HG02852 (cell line): ENCODE measurements around the gene DYNLT2.
"Not testable (repeated sequence)": the region's sequence is repeated elsewhere in the genome, so short reads cannot be mapped to it uniquely, and the experiment has no call there.

Experiments
- ATAC-seq: cut with Tn5 transposase; IDR thresholded peaks from one replicate; pipeline ENCODE4 v1.9.1; 2021; ENCODE audit warnings: mild to moderate bottlenecking, moderate library complexity; ENCODE audit not compliant: unreplicated experiment

The DYNLT2 gene

DNA sequence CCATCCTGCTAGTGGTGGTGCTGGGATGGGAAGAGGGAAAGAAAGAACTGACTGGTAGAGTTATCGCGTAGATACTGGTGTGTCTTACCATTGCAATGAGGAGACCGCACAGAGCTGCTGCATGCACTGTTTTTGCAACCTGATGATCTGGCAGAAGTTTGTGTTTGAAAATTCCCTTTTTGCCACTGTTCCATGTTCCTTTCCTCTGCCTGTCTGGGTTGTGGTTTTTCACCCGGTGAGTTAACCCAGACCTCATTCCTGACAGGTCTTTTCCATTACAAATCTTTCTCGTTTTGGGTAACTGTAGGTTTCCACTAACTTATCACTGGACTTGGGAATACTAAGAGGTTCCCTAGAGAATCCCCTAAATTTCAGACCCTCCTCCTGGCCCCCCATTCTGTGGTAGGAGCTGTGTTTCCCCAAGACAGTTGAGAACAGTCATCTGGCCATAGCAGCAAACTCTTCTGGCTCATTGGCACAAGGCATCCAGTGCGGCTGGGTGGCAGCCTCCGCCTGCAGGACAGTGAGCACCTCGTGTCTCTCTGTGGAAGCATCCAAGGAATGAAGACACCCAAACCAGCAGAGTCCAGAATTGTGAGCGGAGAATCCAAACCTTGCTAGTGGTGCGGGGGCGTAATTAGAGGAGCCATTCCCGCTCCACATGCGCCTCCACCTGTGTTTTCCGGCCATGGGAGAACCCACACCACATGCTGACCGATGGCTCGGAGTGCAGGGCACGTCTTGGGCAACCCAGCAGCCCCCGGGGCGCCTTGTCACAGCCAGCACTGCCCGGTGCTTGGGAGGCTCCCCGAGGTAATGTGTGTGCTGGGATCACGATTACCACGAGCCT is 32.8 kb upstream of the DYNLT2 start:
- no peak for ATAC-seq

DNA sequence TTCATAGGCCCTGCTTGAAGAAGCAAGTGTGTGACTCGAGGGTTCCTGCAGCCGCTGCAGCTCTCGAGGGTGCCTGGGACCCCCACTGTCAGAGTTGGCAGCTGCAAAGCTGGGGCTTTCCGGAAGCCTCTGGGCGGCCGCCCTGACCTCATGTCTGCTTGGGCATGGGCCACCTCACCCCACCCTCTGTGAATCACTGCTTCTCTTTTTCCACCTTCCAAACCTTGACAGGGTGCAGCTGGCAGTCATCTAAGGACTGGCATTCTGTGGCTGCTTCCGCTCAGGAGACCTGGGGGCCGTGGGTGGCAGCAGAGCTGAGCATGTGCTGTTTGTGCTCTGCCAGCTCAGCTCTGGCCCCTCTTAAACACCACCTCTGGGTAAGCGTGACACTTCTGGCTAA is 32.0 kb upstream of the DYNLT2 start:
- ATAC-seq = no peak

DNA sequence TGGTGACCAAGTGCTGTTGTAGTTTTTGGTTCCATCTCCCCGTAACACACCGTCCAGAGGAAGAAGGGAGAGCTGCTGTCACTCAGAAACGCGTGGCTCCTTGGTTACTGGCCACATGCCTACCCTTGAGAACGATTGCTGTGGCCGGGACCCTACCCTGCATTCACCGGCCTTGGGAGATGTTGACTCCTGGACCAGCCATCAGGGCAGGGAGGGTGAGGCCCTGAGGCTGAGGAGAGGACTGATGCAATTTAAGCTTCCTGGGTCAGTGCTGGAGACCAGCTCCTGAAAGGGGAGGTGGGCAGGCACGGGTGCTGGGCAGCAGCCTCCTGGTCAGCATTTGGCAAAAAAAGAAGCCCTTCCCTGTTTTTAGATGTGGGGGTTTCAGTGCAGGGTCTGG is 31.6 kb upstream of the DYNLT2 start:
- no peak for ATAC-seq

DNA sequence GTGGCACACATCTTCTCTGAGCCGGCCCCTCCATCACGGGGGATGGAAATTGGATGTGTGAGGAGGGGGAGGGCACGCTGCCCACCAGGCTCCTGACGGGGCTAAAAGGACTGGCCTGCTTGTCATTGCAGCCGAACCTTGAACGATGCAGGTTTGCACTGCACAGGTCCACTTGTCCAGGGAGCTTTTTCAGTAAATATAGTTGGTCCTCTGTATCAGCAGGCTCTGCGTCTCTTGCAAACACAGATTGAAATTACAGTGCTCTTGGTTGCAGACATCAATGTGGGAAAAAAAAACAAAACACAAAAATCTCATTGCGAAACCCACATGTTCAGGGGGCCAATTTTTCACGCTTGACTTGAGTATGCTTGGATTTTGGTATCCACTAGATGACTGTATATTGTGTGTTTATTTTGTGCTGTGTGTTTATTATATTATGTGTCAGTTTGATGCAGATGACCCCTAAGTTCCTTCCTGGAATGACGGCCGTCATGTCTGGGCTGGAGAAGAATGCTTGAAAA is 29.3 kb upstream of the DYNLT2 start:
- no peak for ATAC-seq

DNA sequence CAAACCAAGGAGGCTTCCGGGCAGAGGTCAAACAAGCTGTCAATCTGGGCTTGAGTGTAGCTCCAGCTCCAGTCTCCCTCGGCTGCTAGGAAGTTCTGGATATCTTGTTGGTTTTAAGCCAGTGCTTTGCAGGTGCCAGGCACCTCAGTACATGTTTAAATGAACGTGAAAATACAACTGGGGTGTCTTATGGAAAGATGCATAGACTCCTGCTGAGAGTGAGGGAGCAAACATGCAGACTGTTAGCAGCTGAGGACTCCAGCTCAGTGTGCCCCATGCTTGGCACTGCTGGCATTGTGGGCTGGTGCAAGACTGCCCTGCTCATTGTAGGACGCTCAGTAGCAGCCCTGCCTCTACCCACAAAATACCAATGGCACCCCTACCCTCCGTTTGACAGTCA is 28.5 kb upstream of the DYNLT2 start:
- no peak for ATAC-seq

DNA sequence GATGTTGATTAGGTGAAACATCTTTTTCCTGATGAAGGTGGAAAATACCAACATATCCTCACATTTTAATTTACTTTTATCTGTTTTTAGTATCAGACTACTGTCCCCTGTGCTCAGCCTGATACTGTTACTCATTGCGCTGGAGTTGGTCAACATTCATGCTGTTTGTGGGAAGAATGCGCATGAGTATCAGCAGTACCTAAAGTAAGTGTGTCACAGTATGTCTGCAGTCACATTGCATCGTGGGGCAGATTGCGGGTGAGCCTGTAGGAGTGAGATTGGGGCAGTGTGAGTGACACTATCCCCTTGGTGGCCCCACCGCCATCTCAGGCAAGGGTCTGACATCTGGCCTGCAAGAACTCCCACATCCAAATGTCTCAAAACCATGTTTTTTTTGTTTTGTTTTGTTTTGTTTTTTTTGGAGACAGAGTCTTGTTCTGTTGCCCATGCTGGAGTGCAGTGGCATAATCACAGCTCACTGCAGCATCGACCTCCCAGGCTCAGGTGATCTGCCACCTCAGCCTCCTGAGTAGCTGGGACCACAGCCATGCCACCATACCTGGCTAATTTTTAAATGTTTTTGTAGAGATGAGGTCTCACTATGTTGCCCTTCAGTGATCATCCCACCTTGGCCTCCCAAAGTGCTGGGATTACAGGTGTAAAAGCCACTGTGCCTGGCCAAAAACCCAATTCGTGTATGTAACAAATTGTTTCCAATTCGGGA is 27.9 kb upstream of the DYNLT2 start:
- ATAC-seq = no peak

DNA sequence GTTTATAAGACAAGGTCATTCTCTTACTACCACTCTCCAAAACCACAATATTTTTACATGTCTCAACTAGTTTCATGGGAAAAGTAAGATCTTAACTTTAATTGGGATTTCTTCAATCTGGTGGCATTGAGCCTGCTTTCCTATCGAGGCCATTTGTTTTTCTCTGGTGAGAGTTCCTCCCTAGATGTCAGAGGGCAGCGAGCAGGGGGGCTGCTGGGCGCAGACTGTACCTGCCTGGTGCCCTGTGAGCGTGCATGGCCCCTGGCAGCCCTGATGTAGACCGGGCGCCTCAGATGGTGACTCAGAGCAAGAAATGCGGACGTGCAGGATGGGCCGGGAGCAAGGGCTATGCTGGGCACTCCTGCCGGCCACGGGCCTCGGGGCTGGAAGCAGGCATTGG is 27.3 kb upstream of the DYNLT2 start:
- ATAC-seq = no peak

DNA sequence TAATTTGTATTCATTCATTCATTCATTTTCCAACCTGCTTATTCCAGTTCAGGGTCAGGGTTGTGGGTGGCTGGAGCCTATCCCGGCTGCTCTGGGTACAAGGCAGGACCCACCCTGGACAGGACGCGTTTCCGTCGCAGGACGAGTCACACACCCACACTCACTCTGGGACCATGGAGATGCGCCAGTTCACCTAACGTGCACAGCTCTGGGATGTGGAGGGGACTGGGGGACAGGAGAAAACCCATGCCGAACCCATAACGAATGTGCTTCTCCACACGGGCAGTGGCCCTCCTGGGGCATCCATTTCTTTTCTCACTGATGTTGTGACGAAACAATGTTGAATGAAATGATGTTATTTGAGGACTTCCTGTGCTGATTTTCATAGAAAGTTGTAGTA is 26.5 kb upstream of the DYNLT2 start:
- no peak for ATAC-seq

DNA sequence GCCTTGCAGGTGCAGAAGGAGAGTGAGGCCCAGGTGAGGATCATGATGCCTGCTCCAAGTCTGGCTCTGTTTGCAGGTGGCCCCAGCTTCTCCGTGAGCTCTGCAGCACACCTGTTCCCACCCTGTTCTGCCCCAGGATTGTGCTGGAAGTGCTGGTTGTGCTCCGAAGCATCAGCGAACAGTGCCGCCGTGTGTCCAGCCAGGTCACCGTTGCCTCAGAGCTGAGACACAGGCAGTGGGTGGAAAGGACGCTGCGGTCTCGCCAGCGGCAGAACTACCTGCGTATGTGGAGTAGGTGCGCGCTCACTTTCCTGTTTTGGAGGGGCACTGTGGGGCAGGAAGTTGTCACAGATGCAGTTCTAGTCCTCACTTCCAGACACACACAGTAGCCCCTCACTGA is 25.0 kb upstream of the DYNLT2 start:
- no peak for ATAC-seq

DNA sequence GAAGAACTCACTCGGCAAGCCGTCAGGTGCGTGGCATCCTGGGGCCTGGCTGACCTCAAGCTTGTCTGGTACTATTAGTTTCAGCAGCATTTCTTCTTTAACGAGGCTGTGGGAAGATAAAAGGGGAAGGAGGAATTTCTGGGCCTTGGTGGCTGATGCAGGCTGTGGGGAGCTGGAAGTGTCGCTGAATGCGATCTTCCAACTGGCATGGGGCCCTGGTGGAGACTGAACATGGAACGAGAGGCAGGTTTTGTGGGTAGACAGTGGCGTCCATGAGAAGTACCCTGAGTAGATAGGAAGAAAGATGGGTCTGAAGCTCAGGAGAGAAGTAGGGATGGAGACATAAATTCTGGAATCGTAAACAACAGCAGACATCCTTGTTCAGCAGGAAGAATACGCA is 23.9 kb upstream of the DYNLT2 start:
- no peak for ATAC-seq

DNA sequence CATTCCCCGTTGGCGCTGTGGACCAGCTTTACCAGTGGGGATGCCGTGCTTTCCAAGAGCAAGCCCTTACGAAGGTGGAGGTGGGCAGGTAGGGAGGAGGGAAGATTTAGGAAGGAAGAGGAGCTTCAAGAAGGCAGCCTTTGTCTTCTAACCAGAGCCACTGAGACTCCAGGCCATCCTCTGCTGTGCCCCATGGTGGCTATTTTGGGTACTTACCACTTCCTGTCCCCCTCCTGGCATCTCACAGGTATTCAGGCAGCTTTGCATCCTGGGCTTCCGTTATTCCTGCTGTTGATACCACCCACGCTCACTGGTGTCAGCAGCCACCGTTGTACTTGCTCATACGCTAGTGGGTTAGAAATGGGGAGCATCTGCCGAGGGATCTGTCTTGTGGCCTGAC is 23.0 kb upstream of the DYNLT2 start:
- no peak for ATAC-seq

DNA sequence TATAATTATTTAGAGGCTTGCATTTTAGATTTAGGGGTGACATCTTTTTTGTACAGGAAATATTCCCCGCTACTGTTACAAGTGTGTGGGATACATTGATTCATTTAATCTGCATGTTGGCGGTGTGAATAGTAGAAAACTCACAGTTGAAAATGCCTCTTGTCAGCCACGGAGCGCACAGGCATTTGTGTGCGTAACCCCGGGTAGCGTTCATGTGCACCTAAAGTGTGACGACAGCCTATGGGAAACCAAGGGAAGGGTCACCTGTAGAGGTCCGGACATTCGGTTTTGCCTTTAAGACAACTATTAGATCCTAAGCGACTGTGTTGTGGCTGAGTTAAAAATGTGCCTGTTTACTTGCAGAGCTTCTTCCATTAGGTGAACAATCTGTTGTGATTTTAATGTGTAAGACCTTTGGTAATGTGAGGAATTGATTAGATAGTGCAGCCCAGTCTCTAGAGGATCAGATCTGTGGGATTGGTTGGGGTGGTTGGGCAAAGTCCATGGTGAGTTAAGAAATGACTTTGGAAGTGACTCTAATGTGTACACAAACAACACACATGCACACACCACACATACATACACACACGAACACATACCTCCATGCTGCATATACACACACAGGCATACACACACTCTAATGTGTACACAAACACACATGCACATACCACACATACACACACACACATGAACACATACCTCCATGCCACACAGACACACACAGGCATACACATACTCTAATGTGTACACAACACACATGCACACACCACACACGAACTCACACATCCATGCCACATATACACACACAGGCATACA is 15.8 kb upstream of the DYNLT2 start:
- no peak for ATAC-seq

DNA sequence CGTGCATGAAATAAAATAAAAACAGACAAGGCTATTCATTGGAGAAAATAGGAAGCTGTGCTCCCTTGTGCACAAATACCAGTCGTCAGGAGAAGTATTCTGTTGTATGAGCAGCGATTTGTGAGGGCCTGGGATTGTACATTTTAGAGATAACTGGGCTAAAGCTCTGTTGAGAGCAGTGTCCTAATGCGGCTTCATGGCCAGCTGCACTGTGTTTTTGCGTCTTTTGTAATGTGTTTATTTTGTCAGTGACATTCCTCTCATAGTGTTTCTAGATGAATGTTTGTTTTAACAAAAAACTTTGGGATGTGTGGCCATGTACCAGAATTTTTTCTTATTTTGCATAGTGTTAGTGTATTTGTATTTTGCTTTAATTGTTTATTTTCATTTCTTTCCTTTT is 14.9 kb upstream of the DYNLT2 start:
- no peak for ATAC-seq

DNA sequence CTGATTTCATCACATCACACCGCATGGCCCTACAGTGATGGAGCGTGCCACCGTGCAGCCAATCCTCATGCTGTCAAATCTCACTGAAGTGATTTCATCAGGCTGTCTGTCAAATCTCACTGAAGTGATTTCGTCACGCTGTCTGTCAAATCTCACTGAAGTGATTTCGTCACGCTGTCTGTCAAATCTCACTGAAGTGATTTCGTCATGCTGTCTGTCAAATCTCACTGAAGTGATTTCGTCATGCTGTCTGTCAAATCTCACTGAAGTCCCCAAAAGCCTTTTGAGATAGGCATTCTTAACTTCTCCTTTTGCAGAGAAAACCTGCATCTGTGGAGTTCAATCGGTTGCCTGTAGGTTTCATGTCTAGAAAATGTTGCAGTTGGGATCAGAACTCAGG is 14.4 kb upstream of the DYNLT2 start:
- ATAC-seq = not testable (repeated sequence)

DNA sequence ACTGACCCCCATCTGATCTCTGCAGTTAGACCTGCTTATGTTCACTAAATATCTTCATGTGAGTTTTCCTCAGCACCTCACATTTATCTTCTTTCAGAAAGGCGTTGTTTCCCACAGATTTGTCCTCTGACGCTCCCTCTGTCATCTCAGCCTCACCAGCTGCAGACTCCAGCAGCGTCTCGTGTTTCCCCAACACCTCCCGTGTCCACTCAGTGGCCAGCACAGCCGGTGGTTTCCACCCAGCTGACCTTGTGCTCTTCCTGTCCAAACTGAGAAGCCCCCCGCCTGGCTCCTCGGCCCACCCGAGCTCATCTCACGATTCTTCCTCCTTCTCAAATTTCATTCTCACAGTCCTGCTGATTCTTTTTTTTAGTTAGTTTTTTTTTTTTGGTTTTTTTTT is 12.5 kb upstream of the DYNLT2 start:
- ATAC-seq = no peak

DNA sequence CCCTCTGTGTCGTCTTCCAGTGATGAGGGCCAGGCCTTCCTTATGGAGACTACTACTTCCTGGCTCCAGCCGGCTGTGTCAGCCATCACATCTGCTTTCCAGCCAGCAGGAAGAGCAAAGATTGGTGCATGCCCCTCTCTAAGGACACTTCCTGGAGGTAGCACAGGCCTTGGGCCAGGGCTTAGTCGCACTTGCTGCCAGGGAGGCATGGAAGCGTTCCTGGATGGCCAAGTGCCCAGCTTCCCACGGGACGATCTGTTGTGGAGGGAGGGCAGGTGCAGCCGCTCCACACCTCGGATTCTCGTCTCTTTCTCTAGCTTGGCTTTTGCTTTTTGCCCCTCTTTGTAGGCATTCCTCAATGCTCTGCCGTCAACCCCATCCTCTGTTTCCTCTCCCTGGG is 11.9 kb upstream of the DYNLT2 start:
- ATAC-seq = no peak

DNA sequence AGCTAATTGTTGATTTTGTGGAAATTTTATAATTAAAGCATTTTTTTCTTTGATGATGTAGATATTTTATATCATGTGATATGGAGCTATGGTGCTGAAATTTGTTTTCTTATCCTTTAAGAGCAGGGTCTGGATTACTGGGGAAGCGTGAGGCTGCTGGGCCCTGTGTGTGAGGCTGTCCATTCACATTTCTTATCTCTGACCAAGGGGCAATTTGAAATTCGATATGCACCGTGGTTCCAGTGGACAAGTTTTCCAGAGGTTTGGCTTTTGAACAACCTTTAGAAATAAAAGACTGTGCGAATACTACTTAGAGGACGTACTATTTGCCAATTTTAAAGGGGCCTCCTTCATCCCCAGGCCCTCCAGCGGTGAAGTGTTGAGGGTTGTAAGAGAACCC is 3.8 kb upstream of the DYNLT2 start:
- no peak for ATAC-seq

DNA sequence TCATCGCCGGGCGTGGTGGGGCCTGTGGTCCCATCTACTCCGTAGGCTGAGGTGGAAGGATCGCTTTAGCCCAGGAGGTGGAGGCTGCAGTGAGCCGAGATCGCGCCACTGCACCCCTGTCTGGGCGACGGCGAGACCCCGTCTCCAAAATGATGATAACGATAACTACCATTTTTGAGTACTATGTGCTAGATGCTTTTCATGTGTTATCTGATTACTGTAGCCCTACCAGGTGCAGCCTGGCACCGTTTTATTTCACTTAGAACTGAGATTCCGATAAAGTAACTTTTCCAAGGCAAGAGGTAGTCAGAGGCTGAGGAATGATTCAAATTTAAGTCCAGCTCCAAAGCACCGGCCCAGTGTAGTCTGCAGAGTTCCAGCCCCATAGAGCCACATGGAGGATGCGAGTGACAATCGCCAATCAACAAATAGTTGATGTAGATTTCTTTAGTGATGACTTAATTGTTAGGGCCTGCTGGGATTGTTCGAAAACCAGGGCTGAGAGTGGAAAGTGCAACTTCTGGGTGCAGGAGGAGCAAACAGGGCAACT is 777 bp upstream of the DYNLT2 start:
- ATAC-seq = no peak

DNA sequence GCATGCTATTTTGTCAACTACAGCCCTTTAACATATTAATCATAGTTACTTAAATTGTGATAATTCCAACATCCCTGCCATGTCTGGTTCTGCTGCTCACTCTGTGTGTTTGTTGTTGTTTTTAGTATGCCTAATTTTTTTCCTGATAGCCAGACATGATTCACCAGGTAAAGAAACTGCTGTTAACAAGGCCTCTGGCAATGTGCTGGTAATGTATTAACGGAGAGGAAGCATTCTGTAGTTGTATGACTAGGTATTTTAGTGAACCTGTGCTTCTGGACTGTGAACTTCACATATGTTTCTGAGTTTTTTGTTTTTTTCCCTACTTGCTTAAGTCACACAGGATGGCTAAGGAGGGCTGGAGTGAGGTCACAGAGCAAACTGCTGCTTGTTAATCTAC is 4.8 kb downstream of the DYNLT2 start:
- no peak for ATAC-seq

DNA sequence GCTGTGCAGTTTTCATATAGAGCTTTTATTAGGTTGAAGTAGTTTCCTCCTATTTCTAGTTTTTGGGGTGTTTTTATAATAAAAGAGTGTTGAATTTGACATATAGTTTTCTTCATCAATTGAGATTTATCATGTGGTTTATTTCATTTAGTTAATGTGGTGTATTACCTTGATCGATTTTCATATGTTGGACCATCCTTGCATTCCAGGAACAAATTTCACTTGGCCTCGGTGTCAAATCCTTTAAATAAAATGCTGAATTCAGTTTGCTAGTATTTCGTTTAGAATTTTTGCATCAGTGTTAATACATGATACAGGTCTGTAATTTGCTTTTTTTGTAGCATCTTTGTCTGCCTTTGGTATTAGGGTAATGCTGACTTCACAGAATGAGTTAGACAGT is 6.0 kb downstream of the DYNLT2 start:
- ATAC-seq = no peak

DNA sequence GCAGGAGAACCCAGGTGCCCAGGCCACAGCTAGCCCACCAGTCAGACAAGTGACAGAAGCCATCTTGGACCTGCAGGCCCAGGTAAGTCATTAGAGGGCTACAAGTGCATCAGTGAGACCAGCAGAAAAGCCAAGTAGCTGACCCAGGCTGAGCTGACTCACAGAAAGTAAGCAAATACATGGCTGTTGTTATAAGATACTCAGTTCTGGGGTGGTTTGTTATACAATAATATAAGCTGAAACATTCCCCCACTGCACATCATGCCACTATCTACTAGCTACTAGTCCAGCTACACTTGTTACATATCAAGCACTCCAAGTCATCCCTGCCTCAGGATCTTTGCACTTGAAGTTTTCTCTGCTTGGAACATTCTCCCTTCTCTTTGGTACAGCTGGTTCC is 10.0 kb downstream of the DYNLT2 start:
- no peak for ATAC-seq
